RWPE2 (cell line): ENCODE measurements around the gene NAA20.

ENCODE experiments used
- ATAC-seq: fragments of 200-7000 bp; cut with Tn5 transposase; 3 replicates; pipeline ENCODE4 v1.9.1; 2021; ENCODE audit warnings: low read depth
- DNase-seq: peaks from one replicate; pipeline ENCODE4 v3.0.0-alpha.2; 2020; ENCODE audit warnings: low spot score
- H3K27ac ChIP-seq: fragments of 450-650 bp; 2 replicates; pipeline ENCODE4 v1.5.1; 2017; ENCODE audit warnings: mild to moderate bottlenecking; ENCODE audit not compliant: poor library complexity, severe bottlenecking
- H3K27me3 ChIP-seq: fragments of 250-450 bp; sonication (Bioruptor Pico); 2 replicates; pipeline ENCODE4 v1.5.1; 2021; ENCODE audit warnings: mild to moderate bottlenecking, moderate library complexity; ENCODE audit not compliant: insufficient read depth, poor library complexity, severe bottlenecking
- H3K36me3 ChIP-seq: fragments of 250-450 bp; sonication (Bioruptor Pico); 2 replicates; pipeline ENCODE4 v1.5.1; 2020; ENCODE audit warnings: low read depth, mild to moderate bottlenecking, moderate library complexity
- H3K4me1 ChIP-seq: fragments of 250-450 bp; sonication (Bioruptor Pico); 2 replicates; pipeline ENCODE4 v1.5.1; 2021; ENCODE audit warnings: mild to moderate bottlenecking, moderate library complexity; ENCODE audit not compliant: insufficient read depth, poor library complexity, severe bottlenecking
- H3K4me3 ChIP-seq: fragments of 250-450 bp; sonication (Bioruptor Pico); 2 replicates; pipeline ENCODE4 v1.5.1; 2021; ENCODE audit warnings: mild to moderate bottlenecking, moderate library complexity; ENCODE audit not compliant: severe bottlenecking
- H3K9me3 ChIP-seq: fragments of 250-450 bp; sonication (Bioruptor Pico); 2 replicates; pipeline ENCODE4 v1.5.1; 2021; ENCODE audit warnings: mild to moderate bottlenecking, moderate library complexity; ENCODE audit not compliant: severe bottlenecking
- TF ChIP-seq, protein P1 (sequence below): fragments of 450-650 bp; IDR thresholded peaks from one replicate; pipeline ENCODE4 v1.5.1; 2017; ENCODE audit warnings: mild to moderate bottlenecking, moderate library complexity; ENCODE audit not compliant: poor library complexity, severe bottlenecking

The NAA20 gene

DNA sequence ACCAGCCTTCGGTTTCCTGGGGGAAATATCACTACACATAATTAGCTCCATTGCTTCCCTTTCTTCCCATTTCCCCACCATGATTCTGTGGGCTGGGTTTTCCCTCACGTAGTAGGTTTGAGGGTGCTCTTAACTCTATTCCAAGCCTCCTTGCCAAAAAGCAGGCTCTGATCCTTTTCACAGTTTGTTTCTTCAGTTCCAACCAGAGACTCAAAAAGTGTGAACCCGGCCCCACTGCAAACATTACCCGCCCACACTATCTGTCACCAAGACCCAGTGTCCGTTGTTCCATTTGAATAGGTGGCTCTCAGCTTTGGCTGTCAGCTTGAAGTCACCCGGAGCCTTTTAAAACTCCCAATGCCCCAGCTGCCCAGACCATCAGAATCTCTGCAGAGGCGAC, 11.8 kb upstream of the NAA20 start:
- DNase-seq, result no peak
- Histone ChIP-seq H3K4me1 (peaks cover 2% of the 10 kb centered on the region), H3K4me3 (no peak overlapping the region), H3K27ac (no peak overlapping the region), H3K36me3 (peaks cover 36% of the 10 kb centered on the region), H3K27me3 (no peaks in the 10 kb centered on the region), H3K9me3 (no peaks in the 10 kb centered on the region)
- TF ChIP-seq, protein P1, sequence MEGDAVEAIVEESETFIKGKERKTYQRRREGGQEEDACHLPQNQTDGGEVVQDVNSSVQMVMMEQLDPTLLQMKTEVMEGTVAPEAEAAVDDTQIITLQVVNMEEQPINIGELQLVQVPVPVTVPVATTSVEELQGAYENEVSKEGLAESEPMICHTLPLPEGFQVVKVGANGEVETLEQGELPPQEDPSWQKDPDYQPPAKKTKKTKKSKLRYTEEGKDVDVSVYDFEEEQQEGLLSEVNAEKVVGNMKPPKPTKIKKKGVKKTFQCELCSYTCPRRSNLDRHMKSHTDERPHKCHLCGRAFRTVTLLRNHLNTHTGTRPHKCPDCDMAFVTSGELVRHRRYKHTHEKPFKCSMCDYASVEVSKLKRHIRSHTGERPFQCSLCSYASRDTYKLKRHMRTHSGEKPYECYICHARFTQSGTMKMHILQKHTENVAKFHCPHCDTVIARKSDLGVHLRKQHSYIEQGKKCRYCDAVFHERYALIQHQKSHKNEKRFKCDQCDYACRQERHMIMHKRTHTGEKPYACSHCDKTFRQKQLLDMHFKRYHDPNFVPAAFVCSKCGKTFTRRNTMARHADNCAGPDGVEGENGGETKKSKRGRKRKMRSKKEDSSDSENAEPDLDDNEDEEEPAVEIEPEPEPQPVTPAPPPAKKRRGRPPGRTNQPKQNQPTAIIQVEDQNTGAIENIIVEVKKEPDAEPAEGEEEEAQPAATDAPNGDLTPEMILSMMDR, result no peak
- no peak for ATAC-seq

DNA sequence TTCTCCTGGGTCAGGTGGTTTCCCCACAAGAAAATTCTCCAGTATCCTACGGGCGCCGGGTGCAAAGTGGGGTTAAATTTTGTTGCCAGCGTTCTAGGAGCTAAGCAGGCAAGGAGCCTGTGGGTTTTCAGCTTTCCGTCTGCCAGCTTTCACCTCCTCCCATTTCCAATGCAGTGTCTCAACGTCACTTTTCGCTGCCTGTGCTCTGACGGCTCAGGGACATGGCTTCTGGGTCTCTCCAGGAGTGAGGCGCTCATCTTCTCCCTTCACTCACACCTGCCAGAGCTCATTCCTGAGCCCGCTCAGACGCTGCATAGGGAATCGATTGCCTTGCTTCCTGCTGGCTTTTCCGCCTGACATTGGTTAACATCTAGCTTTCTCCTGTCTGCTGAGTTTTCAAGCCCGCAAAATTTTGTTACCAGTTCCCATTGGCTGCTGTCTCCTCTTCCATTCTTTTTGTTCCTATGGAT, 7.3 kb upstream of the NAA20 start:
- Histone ChIP-seq H3K36me3 (no peaks in the 10 kb centered on the region), H3K27me3 (no peaks in the 10 kb centered on the region), H3K4me3 (no peak overlapping the region), H3K27ac (no peak overlapping the region), H3K4me1 (peaks cover 11% of the 10 kb centered on the region), H3K9me3 (no peaks in the 10 kb centered on the region)
- DNase-seq (no peak), ATAC-seq (no peak)
- TF ChIP-seq, protein P1, result no peak

DNA sequence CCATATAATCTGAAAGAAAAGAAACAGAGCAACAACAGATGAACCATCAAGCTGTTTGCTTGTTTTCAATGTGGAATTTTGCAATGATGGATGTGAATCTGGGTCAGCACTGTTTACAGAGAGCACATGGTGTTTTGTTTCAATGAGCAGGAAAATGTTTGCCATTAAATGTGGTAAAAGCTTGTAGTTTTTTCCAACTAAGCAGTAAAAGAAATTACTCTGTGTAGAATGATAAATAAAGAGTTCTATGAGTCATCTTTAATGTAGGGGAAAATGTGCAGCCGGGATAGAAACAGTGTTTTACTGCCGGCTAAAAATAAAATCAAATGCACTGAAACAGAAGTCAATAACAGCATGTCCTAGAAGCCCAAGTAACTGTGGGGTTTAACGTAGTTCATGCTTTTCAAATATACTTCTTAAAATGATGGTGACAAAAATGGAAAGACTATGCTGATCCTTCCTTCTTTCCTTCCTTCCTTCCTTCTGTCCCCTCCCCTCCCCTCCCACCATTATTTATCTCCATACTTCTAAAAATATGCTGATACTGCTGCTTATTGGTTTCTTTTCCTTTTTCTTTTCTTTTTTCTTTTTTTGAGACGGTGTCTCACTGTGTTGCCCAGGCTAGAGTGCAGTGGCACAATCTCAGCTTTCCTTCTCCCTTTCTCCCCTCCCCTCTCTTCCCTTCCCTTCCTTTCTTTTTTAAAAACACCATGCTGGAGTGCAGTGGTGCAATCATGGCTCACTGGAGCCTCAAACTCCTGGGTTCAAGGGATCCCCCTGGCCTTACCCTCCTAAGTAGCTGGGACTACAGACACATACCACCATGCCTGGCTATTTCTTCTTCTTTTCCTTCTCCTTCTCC, 6.3 kb upstream of the NAA20 start:
- H3K27me3 ChIP-seq, result no peaks in the 10 kb centered on the region
- no peak overlapping the region for H3K27ac ChIP-seq
- H3K36me3 ChIP-seq, result no peaks in the 10 kb centered on the region
- ATAC-seq (peak; percentile 58), DNase-seq (no peak)
- H3K9me3 ChIP-seq, result no peaks in the 10 kb centered on the region
- peaks cover 11% of the 10 kb centered on the region for H3K4me1 ChIP-seq
- no peak overlapping the region for H3K4me3 ChIP-seq
- TF ChIP-seq, protein P1, result no peak

DNA sequence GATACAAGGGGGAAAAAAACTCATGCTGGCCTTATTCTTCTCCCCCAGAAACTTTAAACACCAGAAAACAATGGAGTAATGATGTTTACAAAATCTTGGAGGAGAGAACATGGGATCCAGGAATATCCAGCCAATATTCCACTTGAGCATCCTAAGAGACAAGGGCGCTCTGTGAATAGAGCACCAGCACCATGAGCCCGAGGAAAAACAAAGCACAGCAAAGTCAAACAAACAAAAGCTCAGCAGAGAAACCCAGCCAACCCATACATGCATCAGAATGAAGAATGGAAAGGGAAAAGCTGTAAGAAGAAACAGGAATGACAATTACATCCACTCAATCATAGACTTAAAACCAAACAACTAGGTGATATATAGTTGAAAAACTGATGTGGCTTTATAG, 4.6 kb upstream of the NAA20 start:
- TF ChIP-seq, protein P1, result no peak
- Histone ChIP-seq H3K27ac (no peak overlapping the region), H3K27me3 (no peaks in the 10 kb centered on the region), H3K36me3 (no peaks in the 10 kb centered on the region), H3K4me3 (no peak overlapping the region), H3K4me1 (peaks cover 11% of the 10 kb centered on the region), H3K9me3 (no peaks in the 10 kb centered on the region)
- no peak for ATAC-seq
- DNase-seq, result no peak

DNA sequence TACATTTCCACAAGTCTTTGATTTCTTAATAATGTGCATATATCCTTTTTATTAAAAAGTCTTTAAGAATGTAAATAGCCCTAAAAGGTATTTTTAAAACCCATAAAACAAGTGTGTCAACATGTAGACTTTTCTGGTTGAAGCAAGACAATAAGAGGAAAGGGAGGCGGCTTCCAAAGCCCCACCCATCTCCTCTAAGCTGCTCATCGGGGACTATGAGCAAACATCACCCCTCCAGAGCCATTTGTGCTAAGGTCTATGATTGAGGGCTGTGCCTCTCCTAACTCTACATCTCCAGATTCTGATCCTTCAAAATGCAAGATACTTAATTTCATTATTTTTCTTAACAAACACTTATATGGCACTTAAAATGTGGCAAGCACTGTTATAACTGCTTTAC, 2.5 kb upstream of the NAA20 start:
- Histone ChIP-seq H3K9me3 (no peaks in the 10 kb centered on the region), H3K27me3 (no peaks in the 10 kb centered on the region), H3K4me3 (no peak overlapping the region), H3K27ac (no peak overlapping the region), H3K36me3 (peaks cover 16% of the 10 kb centered on the region), H3K4me1 (peaks cover 23% of the 10 kb centered on the region)
- DNase-seq, result no peak
- no peak for ATAC-seq
- TF ChIP-seq, protein P1, result no peak
